B cell (primary cell): Measurements from ENCODE around the gene GTSF1L. TPM values are rescaled to one million over a fixed set of nuclear protein-coding genes. Genes with fewer than 3 reads are reported as not detected.

ENCODE experiments used
- ATAC-seq: fragments of 200-7000 bp; cut with Tn5 transposase; one replicate; pipeline ENCODE4 v1.10.0; 2021; ENCODE audit warnings: low read depth, mild to moderate bottlenecking, moderate number of reproducible peaks, moderate library complexity
- CTCF ChIA-PET: fragments of 350-600 bp; sonication (Branson Sonifier 250); formaldehyde crosslinking; loops from one replicate; lab custom pipeline; 2021; ENCODE audit warnings: antibody characterized with exemption, inconsistent platforms; lab: Charles Lee
- POLR2A ChIA-PET: fragments of 350-600 bp; sonication (Branson Sonifier 250); formaldehyde crosslinking; loops from one replicate; lab custom pipeline; 2021; ENCODE audit warnings: antibody characterized with exemption; lab: Charles Lee
- DNase-seq: peaks from one replicate; pipeline ENCODE4 v3.0.0; 2013
- H2AFZ ChIP-seq: 2 replicates; pipeline ENCODE4 v1.6.1; 2012; ENCODE audit warnings: mild to moderate bottlenecking, low read depth, low read length; ENCODE audit not compliant: insufficient read depth, poor library complexity, severe bottlenecking
- H3K27ac ChIP-seq, 2 donors: 1 replicate in 1 of 2; 2 replicates in 1 of 2; pipeline ENCODE4 v1.5.1; 2012 to 2013; ENCODE audit warnings: low read length in 2 of 2, mild to moderate bottlenecking in 2 of 2, moderate library complexity in 1 of 2
- H3K27me3 ChIP-seq, 4 experiments: fragments of 200-600 bp in 1 of 4; sonication (generic) in 1 of 4; replicated peaks in 1 of 4; 1 replicate in 2 of 4; 2 replicates in 2 of 4; pipeline versions ENCODE4 v1.6.1 to v1.7.0; 2013 to 2016; ENCODE audit warnings: low read length in 3 of 4, mild to moderate bottlenecking in 2 of 4, mixed read lengths in 1 of 4, moderate library complexity in 1 of 4; ENCODE audit not compliant: insufficient read depth in 4 of 4, control insufficient read depth in 3 of 4; ENCODE audit errors: control extremely low read depth in 1 of 4
- H3K36me3 ChIP-seq, 2 experiments: replicated peaks in 1 of 2; 1 replicate in 1 of 2; 2 replicates in 1 of 2; pipeline versions ENCODE4 v1.6.1 to v1.7.1; 2013; ENCODE audit warnings: low read length in 1 of 2; ENCODE audit not compliant: insufficient read depth in 2 of 2, control insufficient read depth in 1 of 2; ENCODE audit errors: control extremely low read depth in 1 of 2, extremely low read depth in 1 of 2
- H3K4me1 ChIP-seq, 2 donors: fragments of 200-600 bp in 1 of 2; sonication (generic) in 1 of 2; 1 replicate in 1 of 2; 2 replicates in 1 of 2; pipeline versions ENCODE4 v1.5.1 to v1.6.1; 2013 to 2017; ENCODE audit warnings: low read length in 2 of 2; ENCODE audit not compliant: control insufficient read depth in 2 of 2, insufficient read depth in 2 of 2
- H3K4me2 ChIP-seq: replicated peaks from 2 replicates; pipeline ENCODE3; 2012; ENCODE audit warnings: mild to moderate bottlenecking, low read depth, low read length; ENCODE audit not compliant: poor library complexity, severe bottlenecking
- H3K4me3 ChIP-seq, 5 experiments: fragments of 200-600 bp in 1 of 5; sonication (generic) in 1 of 5; 1 replicate in 3 of 5; 2 replicates in 2 of 5; pipeline versions ENCODE4 v1.5.1 to v1.7.0; 2011 to 2016; ENCODE audit warnings: low read length in 4 of 5, mild to moderate bottlenecking in 4 of 5, low read depth in 2 of 5, control low read depth in 1 of 5, moderate library complexity in 1 of 5; ENCODE audit not compliant: insufficient read depth in 1 of 5; ENCODE audit errors: control extremely low read depth in 1 of 5, extremely low read depth in 1 of 5
- H3K79me2 ChIP-seq: fragments of 200-600 bp; sonication (generic); one replicate; pipeline ENCODE4 v1.6.0; 2016; ENCODE audit warnings: low read length; ENCODE audit not compliant: control insufficient read depth, insufficient read depth
- H3K9ac ChIP-seq: fragments of 200-600 bp; sonication (generic); 2 replicates; pipeline ENCODE4 v1.6.1; 2017; ENCODE audit warnings: mild to moderate bottlenecking, low read length, moderate library complexity
- H3K9me3 ChIP-seq, 3 donors: one replicate each; pipeline versions ENCODE4 v1.6.1 to v1.7.1; 2013; ENCODE audit warnings: low read length in 2 of 3; ENCODE audit not compliant: control insufficient read depth in 2 of 3, insufficient read depth in 1 of 3; ENCODE audit errors: control extremely low read depth in 1 of 3
- H4K20me1 ChIP-seq: 2 replicates; pipeline ENCODE4 v1.6.0; 2012; ENCODE audit warnings: mild to moderate bottlenecking, low read length; ENCODE audit not compliant: insufficient read depth, control insufficient read depth, poor library complexity, severe bottlenecking
- H3K27ac Mint-ChIP-seq: one replicate; pipeline ENCODE4 v1.8.0; 2021; ENCODE audit warnings: mixed read lengths
- H3K27me3 Mint-ChIP-seq: one replicate; pipeline ENCODE4 v1.8.0; 2021; ENCODE audit warnings: mixed read lengths
- H3K4me1 Mint-ChIP-seq: one replicate; pipeline ENCODE4 v1.8.0; 2021; ENCODE audit warnings: mixed read lengths
- H3K4me3 Mint-ChIP-seq: one replicate; pipeline ENCODE4 v1.8.0; 2021; ENCODE audit warnings: mixed read lengths
- H3K9me3 Mint-ChIP-seq: one replicate; pipeline ENCODE4 v1.8.0; 2022; ENCODE audit warnings: mixed read lengths; ENCODE audit not compliant: insufficient read depth
- EZH2 ChIP-seq: IDR thresholded peaks from 2 replicates; pipeline ENCODE4 v1.6.1; 2012; ENCODE audit warnings: borderline replicate concordance, low read depth, mild to moderate bottlenecking, moderate library complexity, low read length; ENCODE audit not compliant: insufficient read depth, poor library complexity, severe bottlenecking
- WGBS: methylation state at CpG from one replicate; pipeline ENCODE4 v1.1.5; 2013; ENCODE audit warnings: missing lambda C conversion rate; ENCODE audit not compliant: insufficient coverage; 5-methylcytosine and 5-hydroxymethylcytosine counted together
- intact Hi-C: fragments of 100-400 bp; cut with micrococcal nuclease; formaldehyde crosslinking; loops from one replicate; pipeline ENCODE4 v1.10.0; 2022
- polyA plus RNA-seq: library from polyadenylated mRNA; depleted of rRNA; stranded (reverse); fragments of >200 nt; gene quantifications from 2 replicates; pipeline ENCODE4 v1.2.3, GENCODE V29; 2012
- total RNA-seq, 2 donors: library from RNA; stranded (reverse); fragments of 120-200 nt in 1 of 2; gene quantifications; 1 replicate in 1 of 2; 2 replicates in 1 of 2; pipeline versions ENCODE4 v1.2.3 to v1.2.4, GENCODE V29; 2013 to 2022
- TF ChIP-seq, protein P1 (sequence below): fragments of 200-600 bp; IDR thresholded peaks from one replicate; pipeline ENCODE4 v1.8.0; 2022; ENCODE audit warnings: antibody characterized with exemption, mild to moderate bottlenecking

GTSF1L gene
- total and polyA plus RNA-seq, 2 donors (not counting 1 experiment from before 2014, with no cell fraction given), result 0.84 to 1.5 TPM

GRCh38 chr20:43771503-43772190 is 44.8 kb upstream of the GTSF1L start:
- intact Hi-C loops, result no loop called here
- Histone ChIP-seq H3K9ac (no peak overlapping the region), H3K9me3 (no peaks in the 10 kb centered on the region), H3K4me1 (no peaks in the 10 kb centered on the region), H3K27me3 (peaks cover 0 to 7% (median 0%) of the 10 kb centered on the region in 4 experiments), H2AFZ (no peak overlapping the region), H4K20me1 (no peaks in the 10 kb centered on the region), H3K27ac (no peak overlapping the region), H3K4me3 (no peak overlapping the region), H3K36me3 (no peaks in the 10 kb centered on the region), H3K79me2 (no peaks in the 10 kb centered on the region), H3K4me2 (no peak overlapping the region)
- Mint-ChIP-seq H3K4me3 (no peak overlapping the region), H3K27ac (no peak overlapping the region), H3K27me3 (peaks cover 34% of the 10 kb centered on the region), H3K4me1 (no peaks in the 10 kb centered on the region), H3K9me3 (no peaks in the 10 kb centered on the region)
- DNase-seq (no peak), ATAC-seq (no peak)
- 90% methylated on average over 5 of the region's 9 CpGs for WGBS
- CTCF ChIA-PET, result no interaction called here
- POLR2A ChIA-PET, result no interaction called here
- TF ChIP-seq EZH2, result no peak
- TF ChIP-seq, protein P1, sequence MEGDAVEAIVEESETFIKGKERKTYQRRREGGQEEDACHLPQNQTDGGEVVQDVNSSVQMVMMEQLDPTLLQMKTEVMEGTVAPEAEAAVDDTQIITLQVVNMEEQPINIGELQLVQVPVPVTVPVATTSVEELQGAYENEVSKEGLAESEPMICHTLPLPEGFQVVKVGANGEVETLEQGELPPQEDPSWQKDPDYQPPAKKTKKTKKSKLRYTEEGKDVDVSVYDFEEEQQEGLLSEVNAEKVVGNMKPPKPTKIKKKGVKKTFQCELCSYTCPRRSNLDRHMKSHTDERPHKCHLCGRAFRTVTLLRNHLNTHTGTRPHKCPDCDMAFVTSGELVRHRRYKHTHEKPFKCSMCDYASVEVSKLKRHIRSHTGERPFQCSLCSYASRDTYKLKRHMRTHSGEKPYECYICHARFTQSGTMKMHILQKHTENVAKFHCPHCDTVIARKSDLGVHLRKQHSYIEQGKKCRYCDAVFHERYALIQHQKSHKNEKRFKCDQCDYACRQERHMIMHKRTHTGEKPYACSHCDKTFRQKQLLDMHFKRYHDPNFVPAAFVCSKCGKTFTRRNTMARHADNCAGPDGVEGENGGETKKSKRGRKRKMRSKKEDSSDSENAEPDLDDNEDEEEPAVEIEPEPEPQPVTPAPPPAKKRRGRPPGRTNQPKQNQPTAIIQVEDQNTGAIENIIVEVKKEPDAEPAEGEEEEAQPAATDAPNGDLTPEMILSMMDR, result no peak

- Mint-ChIP-seq H3K9me3 (no peaks in the 10 kb centered on the region), H3K4me3 (no peak overlapping the region), H3K4me1 (no peaks in the 10 kb centered on the region), H3K27me3 (peaks cover 36% of the 10 kb centered on the region), H3K27ac (no peak overlapping the region)
- Histone ChIP-seq H3K4me2 (no peak overlapping the region), H3K27ac (no peak overlapping the region), H4K20me1 (no peaks in the 10 kb centered on the region), H3K4me3 (no peak overlapping the region), H3K36me3 (no peaks in the 10 kb centered on the region), H3K4me1 (no peaks in the 10 kb centered on the region), H3K9me3 (no peaks in the 10 kb centered on the region), H3K79me2 (no peaks in the 10 kb centered on the region), H2AFZ (no peak overlapping the region), H3K27me3 (peaks cover 0 to 7% (median 0%) of the 10 kb centered on the region in 4 experiments), H3K9ac (no peak overlapping the region)
- WGBS, result no CpG with 5 or more reads among the region's 3 CpGs
- CTCF ChIA-PET, result no interaction called here
- POLR2A ChIA-PET, result no interaction called here
- ATAC-seq, result no peak
- TF ChIP-seq EZH2, result no peak
- TF ChIP-seq, protein P1, result no peak
- DNase-seq, result no peak
- intact Hi-C loops, result no loop called here
These were observed 43.5 kb upstream of the GTSF1L start for GRCh38 chr20:43770342-43770741.
